ENCODE data around the gene NDC80.

GRCh38 chr18:2635586-2635985, 64.2 kb downstream of the NDC80 start:
- no peak for TF ChIP-seq POLR2A (IDR thresholded peaks at IDR 0.05; ENCODE audit: low read length)
- TF ChIP-seq GATA1 (IDR thresholded peaks at IDR 0.05; ENCODE audit: low read depth, low read length): no peak

All from erythroblast (primary cell).